ENCODE results near the gene APBA2. TPM values are rescaled to one million over a fixed set of nuclear protein-coding genes. Genes with fewer than 3 reads are reported as not detected.
A peak's percentile ranks its signal among the peaks of the same experiment; 100 is the strongest.

APBA2 gene
- total and polyA plus RNA-seq, 10 donors: 5.8 to 33.8 (median 18.3) TPM

DNA sequence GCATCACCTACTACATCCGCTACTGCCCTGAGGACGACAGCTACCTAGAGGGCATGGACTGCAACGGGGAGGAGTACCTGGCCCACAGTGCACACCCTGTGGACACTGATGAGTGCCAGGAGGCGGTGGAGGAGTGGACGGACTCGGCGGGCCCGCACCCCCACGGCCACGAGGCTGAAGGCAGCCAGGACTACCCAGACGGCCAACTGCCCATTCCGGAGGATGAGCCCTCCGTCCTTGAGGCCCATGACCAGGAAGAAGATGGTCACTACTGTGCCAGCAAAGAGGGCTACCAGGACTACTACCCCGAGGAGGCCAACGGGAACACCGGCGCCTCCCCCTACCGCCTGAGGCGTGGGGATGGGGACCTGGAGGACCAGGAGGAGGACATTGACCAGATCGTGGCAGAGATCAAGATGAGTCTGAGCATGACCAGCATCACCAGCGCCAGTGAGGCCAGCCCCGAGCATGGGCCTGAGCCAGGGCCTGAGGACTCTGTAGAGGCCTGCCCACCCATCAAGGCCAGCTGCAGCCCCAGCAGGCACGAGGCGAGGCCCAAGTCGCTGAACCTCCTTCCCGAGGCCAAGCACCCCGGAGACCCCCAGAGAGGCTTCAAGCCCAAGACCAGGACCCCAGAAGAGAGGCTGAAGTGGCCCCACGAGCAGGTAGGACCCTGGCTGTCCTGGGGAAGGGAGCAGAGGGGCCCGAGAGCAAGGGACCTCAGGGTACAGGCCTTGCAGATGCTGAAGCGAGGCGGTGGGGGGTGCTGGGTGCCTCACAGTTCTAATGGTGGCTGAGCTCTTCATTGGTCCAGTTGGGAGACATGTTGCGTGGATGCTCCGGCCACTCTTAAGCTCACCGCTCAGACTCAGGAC lies 168.6 kb downstream of the APBA2 start:
- Histone ChIP-seq H3K36me3 (peaks cover 0 to 6% (median 0%) of the 10 kb centered on the region in 6 donors), H3K4me1 (peaks cover 0 to 17% (median 0%) of the 10 kb centered on the region in 6 donors), H3K4me3 (no peak overlapping the region), H3K9me3 (no peaks in the 10 kb centered on the region), H3K27ac (no peak overlapping the region), H3K27me3 (replicated peaks in 1 of 7) (no peaks in the 10 kb centered on the region)
- DNase-seq: no peak
- TF ChIP-seq POLR2AphosphoS5 (IDR thresholded peaks at IDR 0.05): peak in 1 of 3 donors; percentile 19
- no peak for TF ChIP-seq POLR2A (IDR thresholded peaks at IDR 0.05)
- WGBS, 5 donors: 89 to 94% (median 92%) methylated on average over 21 to 34 of the region's 34 CpGs
- intact Hi-C loops (cut with DNase I; ENCODE audit: low total_unique reads): no loop called here

DNA sequence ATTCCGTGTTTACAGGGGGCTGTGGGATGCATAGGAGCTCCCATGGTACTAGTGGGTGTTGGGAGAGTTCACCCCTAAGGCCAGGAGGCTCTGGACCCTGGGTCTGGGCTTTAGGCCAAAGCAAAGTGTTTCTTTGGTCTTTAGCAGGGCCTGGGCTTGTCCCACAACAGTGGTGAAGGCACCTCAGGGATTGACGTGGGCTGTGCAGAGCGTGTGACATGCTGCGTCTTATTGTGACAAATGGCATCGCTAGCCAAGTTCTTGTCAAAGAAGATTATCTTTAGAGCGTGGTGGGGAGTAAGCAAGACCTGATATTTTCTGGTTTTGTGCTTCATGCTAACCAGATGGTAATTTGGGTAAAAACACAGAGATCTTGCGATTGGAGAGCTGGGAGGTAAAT lies 170.1 kb downstream of the APBA2 start:
- DNase-seq: peak; percentile 15
- Histone ChIP-seq H3K27me3 (replicated peaks in 1 of 7) (no peaks in the 10 kb centered on the region), H3K4me3 (no peak overlapping the region), H3K4me1 (peaks cover 0 to 7% (median 0%) of the 10 kb centered on the region in 6 donors), H3K27ac (no peak overlapping the region), H3K9me3 (no peaks in the 10 kb centered on the region), H3K36me3 (peaks cover 0 to 6% (median 0%) of the 10 kb centered on the region in 6 donors)
- intact Hi-C loops (cut with DNase I; ENCODE audit: low total_unique reads): no loop called here
- 72 to 85% (median 78%) methylated on average over 7 of the region's 7 CpGs for WGBS, 5 donors
- TF ChIP-seq, protein P1, sequence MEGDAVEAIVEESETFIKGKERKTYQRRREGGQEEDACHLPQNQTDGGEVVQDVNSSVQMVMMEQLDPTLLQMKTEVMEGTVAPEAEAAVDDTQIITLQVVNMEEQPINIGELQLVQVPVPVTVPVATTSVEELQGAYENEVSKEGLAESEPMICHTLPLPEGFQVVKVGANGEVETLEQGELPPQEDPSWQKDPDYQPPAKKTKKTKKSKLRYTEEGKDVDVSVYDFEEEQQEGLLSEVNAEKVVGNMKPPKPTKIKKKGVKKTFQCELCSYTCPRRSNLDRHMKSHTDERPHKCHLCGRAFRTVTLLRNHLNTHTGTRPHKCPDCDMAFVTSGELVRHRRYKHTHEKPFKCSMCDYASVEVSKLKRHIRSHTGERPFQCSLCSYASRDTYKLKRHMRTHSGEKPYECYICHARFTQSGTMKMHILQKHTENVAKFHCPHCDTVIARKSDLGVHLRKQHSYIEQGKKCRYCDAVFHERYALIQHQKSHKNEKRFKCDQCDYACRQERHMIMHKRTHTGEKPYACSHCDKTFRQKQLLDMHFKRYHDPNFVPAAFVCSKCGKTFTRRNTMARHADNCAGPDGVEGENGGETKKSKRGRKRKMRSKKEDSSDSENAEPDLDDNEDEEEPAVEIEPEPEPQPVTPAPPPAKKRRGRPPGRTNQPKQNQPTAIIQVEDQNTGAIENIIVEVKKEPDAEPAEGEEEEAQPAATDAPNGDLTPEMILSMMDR (IDR thresholded peaks at IDR 0.05 in 8 of 11, conservative IDR thresholded peaks at IDR 0.05 in 3 of 11): no peak
- TF ChIP-seq POLR2AphosphoS5 (IDR thresholded peaks at IDR 0.05) (no peak), POLR2A (IDR thresholded peaks at IDR 0.05) (no peak)

DNA sequence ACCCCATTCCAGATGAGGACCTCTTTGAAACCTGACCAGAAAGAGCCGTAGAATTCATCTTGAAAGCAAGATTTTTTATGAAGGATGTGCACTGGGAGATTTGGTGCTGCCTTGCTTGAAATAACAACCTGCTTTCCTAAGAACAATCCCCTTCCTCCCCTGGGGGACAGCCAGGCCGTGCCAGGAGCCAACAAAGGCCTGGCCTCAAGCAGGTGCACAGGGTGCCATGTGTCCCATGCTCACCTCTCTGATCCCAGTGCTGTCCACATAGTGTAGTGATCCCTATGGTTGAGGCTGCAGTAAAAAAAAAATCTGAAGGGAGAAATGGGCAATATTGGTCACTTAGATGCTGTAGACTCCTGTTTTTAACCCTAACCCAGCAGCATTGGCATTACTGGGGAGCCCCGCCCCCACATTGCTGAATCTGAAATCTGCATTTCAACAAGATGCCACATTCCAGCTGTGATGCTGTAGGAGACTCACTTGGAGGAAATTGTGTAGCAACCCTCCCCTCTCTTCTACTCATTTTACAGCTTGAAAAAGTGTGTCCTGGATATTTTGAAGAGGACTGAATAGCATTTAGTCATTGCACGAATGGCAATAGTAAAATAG lies 171.2 kb downstream of the APBA2 start:
- WGBS, 5 donors: 73 to 81% (median 76%) methylated on average over 4 of the region's 4 CpGs
- Histone ChIP-seq H3K36me3 (peaks cover 0 to 6% (median 0%) of the 10 kb centered on the region in 6 donors), H3K4me1 (no peaks in the 10 kb centered on the region), H3K27me3 (replicated peaks in 1 of 7) (no peaks in the 10 kb centered on the region), H3K27ac (no peak overlapping the region), H3K4me3 (no peak overlapping the region), H3K9me3 (no peaks in the 10 kb centered on the region)
- TF ChIP-seq POLR2AphosphoS5 (IDR thresholded peaks at IDR 0.05): no peak
- TF ChIP-seq POLR2A (IDR thresholded peaks at IDR 0.05): no peak
- TF ChIP-seq, protein P1 (IDR thresholded peaks at IDR 0.05 in 8 of 11, conservative IDR thresholded peaks at IDR 0.05 in 3 of 11): no peak
- DNase-seq: peak; percentile 30
- intact Hi-C loops (cut with DNase I; ENCODE audit: low total_unique reads): no loop called here

DNA sequence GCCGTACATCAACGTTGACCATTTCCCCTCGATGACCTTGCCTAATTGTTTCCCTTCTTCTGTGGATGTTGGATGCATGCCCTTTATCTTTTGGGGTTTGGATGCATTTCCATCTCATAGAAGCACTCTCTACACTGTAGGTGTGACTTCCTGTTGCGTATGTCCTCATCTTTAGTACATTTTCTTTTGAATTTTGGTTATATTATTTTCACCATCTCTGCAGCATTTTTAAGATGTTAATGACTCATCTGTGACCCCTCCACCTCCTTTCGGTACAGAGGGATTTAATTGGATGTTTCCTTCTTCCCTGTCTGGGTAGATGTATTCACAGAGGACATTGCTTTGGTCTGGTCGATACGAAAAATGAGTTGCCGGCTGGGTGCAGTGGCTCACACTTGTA lies 172.1 kb downstream of the APBA2 start:
- intact Hi-C loops (cut with DNase I; ENCODE audit: low total_unique reads): no loop called here
- H3K27me3 ChIP-seq (replicated peaks in 1 of 7): no peaks in the 10 kb centered on the region
- TF ChIP-seq POLR2AphosphoS5 (IDR thresholded peaks at IDR 0.05): no peak
- no peak for TF ChIP-seq POLR2A (IDR thresholded peaks at IDR 0.05)
- TF ChIP-seq, protein P1 (IDR thresholded peaks at IDR 0.05 in 8 of 11, conservative IDR thresholded peaks at IDR 0.05 in 3 of 11): no peak
- no peak for DNase-seq
- H3K27ac ChIP-seq: peak overlapping the region in 2 of 8 donors; percentile 13 to 40
- H3K4me3 ChIP-seq: no peak overlapping the region
- no peaks in the 10 kb centered on the region for H3K4me1 ChIP-seq
- H3K36me3 ChIP-seq: peaks cover 0 to 6% (median 0%) of the 10 kb centered on the region in 6 donors
- 77 to 85% (median 84%) methylated on average over 8 of the region's 8 CpGs for WGBS, 5 donors
- no peaks in the 10 kb centered on the region for H3K9me3 ChIP-seq
